ENCODE results near the gene TCF23.

- TF ChIP-seq, protein P1, sequence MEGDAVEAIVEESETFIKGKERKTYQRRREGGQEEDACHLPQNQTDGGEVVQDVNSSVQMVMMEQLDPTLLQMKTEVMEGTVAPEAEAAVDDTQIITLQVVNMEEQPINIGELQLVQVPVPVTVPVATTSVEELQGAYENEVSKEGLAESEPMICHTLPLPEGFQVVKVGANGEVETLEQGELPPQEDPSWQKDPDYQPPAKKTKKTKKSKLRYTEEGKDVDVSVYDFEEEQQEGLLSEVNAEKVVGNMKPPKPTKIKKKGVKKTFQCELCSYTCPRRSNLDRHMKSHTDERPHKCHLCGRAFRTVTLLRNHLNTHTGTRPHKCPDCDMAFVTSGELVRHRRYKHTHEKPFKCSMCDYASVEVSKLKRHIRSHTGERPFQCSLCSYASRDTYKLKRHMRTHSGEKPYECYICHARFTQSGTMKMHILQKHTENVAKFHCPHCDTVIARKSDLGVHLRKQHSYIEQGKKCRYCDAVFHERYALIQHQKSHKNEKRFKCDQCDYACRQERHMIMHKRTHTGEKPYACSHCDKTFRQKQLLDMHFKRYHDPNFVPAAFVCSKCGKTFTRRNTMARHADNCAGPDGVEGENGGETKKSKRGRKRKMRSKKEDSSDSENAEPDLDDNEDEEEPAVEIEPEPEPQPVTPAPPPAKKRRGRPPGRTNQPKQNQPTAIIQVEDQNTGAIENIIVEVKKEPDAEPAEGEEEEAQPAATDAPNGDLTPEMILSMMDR (IDR thresholded peaks at IDR 0.05) = no peak
- TF ChIP-seq USF1 (CRISPR knock-in tag; IDR thresholded peaks at IDR 0.05) (no peak), ZNF416 (CRISPR knock-in tag; IDR thresholded peaks at IDR 0.05) (no peak)
These were observed 36.7 kb downstream of the TCF23 start for GRCh38 chr2:27185331-27186026.
